Activated gamma-delta T cell (primary cell): ENCODE data around the gene MTA2.
"Not testable (repeated sequence)": the region's sequence is repeated elsewhere in the genome, so short reads cannot be mapped to it uniquely, and the experiment has no call there.

Source experiments
- DNase-seq: peaks from one replicate; lab custom pipeline; 2025; lab: John Stamatoyannopoulos, UW
- total RNA-seq, 2 donors: gene quantifications; one replicate each; lab custom pipeline; 2026; lab: John Stamatoyannopoulos, UW

Gene MTA2
- 285 to 293 reads per million in 2 donors for total RNA-seq

GRCh38 chr11:62601372-62602140 lies at the start of gene MTA2:
Gene MTA2 (minus strand): TSS chr11:62601865. CDS start chr11:62601450, 415 bp downstream.
- DNase-seq = peak; percentile 92

- not testable (repeated sequence) for DNase-seq
These were observed 48.6 kb upstream of the MTA2 start for GRCh38 chr11:62650283-62650682.

GRCh38 chr11:62649486-62649885 lies 47.8 kb upstream of the MTA2 start:
- no peak for DNase-seq

- DNase-seq = no peak
These were observed 47.3 kb upstream of the MTA2 start for GRCh38 chr11:62648967-62649364.

GRCh38 chr11:62648185-62648966 lies 46.7 kb upstream of the MTA2 start:
- DNase-seq = no peak

- DNase-seq = no peak
These were observed 45.9 kb upstream of the MTA2 start for GRCh38 chr11:62647609-62648005.

- no peak for DNase-seq
These were observed 45.4 kb upstream of the MTA2 start for GRCh38 chr11:62646825-62647608.

GRCh38 chr11:62645946-62646824 lies 44.5 kb upstream of the MTA2 start, which contains the start of gene GANAB:
Gene GANAB (minus strand): TSS chr11:62646613. CDS start chr11:62646599, 14 bp downstream.
- DNase-seq = peak; percentile 94

- no peak for DNase-seq
These were observed 43.9 kb upstream of the MTA2 start for GRCh38 chr11:62645671-62645945.

- DNase-seq = no peak
These were observed 42.6 kb upstream of the MTA2 start for GRCh38 chr11:62644220-62644619.

GRCh38 chr11:62632492-62632891 lies 30.8 kb upstream of the MTA2 start:
- DNase-seq = no peak

GRCh38 chr11:62627713-62628112 lies 26.0 kb upstream of the MTA2 start:
- DNase-seq = no peak

GRCh38 chr11:62622476-62623089 lies 20.9 kb upstream of the MTA2 start:
- no peak for DNase-seq

- DNase-seq = peak; percentile 95
These were observed 20.2 kb upstream of the MTA2 start, which contains the start of gene B3GAT3 for GRCh38 chr11:62621567-62622470. Gene B3GAT3 (minus strand): TSS chr11:62621986. CDS start chr11:62621947, 39 bp downstream.

- DNase-seq = no peak
These were observed 19.4 kb upstream of the MTA2 start for GRCh38 chr11:62621027-62621566.

GRCh38 chr11:62616957-62617356 lies 15.3 kb upstream of the MTA2 start:
- not testable (repeated sequence) for DNase-seq

GRCh38 chr11:62615521-62615920 lies 13.9 kb upstream of the MTA2 start:
- DNase-seq = no peak

- DNase-seq = no peak
These were observed 12.6 kb upstream of the MTA2 start for GRCh38 chr11:62614275-62614674.

- no peak for DNase-seq
These were observed 11.7 kb upstream of the MTA2 start for GRCh38 chr11:62613291-62613778.
